Hepatic stellate cell (primary cell): ENCODE data around the gene HNRNPAB.

Source experiments
- DNase-seq: peaks from one replicate; pipeline ENCODE4 v3.0.0; 2011; ENCODE audit warnings: low spot score

HNRNPAB gene

GRCh38 chr5:178204182-178204934 is at the start of gene HNRNPAB:
HNRNPAB (plus strand) TSS chr5:178204533; CDS start chr5:178204838, 305 bp downstream.
- DNase-seq: peak; percentile 100

- DNase-seq: no peak
Observed at GRCh38 chr5:178155065-178155464, 49.3 kb upstream of the HNRNPAB start.

GRCh38 chr5:178160176-178160575 is 44.2 kb upstream of the HNRNPAB start:
- no peak for DNase-seq

- DNase-seq: no peak
Observed at GRCh38 chr5:178162481-178162880, 41.9 kb upstream of the HNRNPAB start.

- peak; percentile 86 for DNase-seq
Observed at GRCh38 chr5:178163772-178164735, 40.3 kb upstream of the HNRNPAB start.

- no peak for DNase-seq
Observed at GRCh38 chr5:178165581-178165980, 38.8 kb upstream of the HNRNPAB start.

- DNase-seq: no peak
Observed at GRCh38 chr5:178170455-178170854, 33.9 kb upstream of the HNRNPAB start.

- no peak for DNase-seq
Observed at GRCh38 chr5:178174456-178174855, 29.9 kb upstream of the HNRNPAB start.

GRCh38 chr5:178176791-178177190 is 27.5 kb upstream of the HNRNPAB start:
- no peak for DNase-seq

GRCh38 chr5:178177569-178177968 is 26.8 kb upstream of the HNRNPAB start:
- no peak for DNase-seq

- no peak for DNase-seq
Observed at GRCh38 chr5:178180141-178180863, 24.0 kb upstream of the HNRNPAB start.

GRCh38 chr5:178182158-178182876 is 22.0 kb upstream of the HNRNPAB start:
- no peak for DNase-seq

- no peak for DNase-seq
Observed at GRCh38 chr5:178186427-178186826, 17.9 kb upstream of the HNRNPAB start.

GRCh38 chr5:178187014-178187413 is 17.3 kb upstream of the HNRNPAB start, which contains the start of gene GMCL2:
GMCL2 (minus strand) TSS chr5:178187371; CDS start chr5:178187299, 72 bp downstream.
- no peak for DNase-seq

- no peak for DNase-seq
Observed at GRCh38 chr5:178189433-178189832, 14.9 kb upstream of the HNRNPAB start.

GRCh38 chr5:178191661-178192060 is 12.7 kb upstream of the HNRNPAB start:
- DNase-seq: no peak

- DNase-seq: no peak
Observed at GRCh38 chr5:178192244-178192643, 12.1 kb upstream of the HNRNPAB start.

GRCh38 chr5:178192787-178193186 is 11.5 kb upstream of the HNRNPAB start:
- DNase-seq: no peak

GRCh38 chr5:178193251-178193809 is 11.0 kb upstream of the HNRNPAB start:
- no peak for DNase-seq

GRCh38 chr5:178194026-178194425 is 10.3 kb upstream of the HNRNPAB start:
- no peak for DNase-seq

GRCh38 chr5:178196281-178196812 is 8.0 kb upstream of the HNRNPAB start:
- no peak for DNase-seq
